Cardiac septum (tissue), 1 donor: Measurements from ENCODE around the gene TBCB. TPM values are rescaled to one million over a fixed set of nuclear protein-coding genes. Genes with fewer than 3 reads are reported as not detected.
"Not testable (repeated sequence)": the region's sequence is repeated elsewhere in the genome, so short reads cannot be mapped to it uniquely, and the experiment has no call there.

ENCODE experiments used
- DNase-seq: peaks from one replicate; pipeline ENCODE4 v3.0.0-alpha.2; 2020; ENCODE audit warnings: low spot score
- intact Hi-C: fragments of 100-400 bp; cut with DNase I; formaldehyde crosslinking; loops from one replicate; pipeline ENCODE4 v1.14.0; 2022
- long read RNA-seq: library from polyadenylated mRNA; unstranded; transcript quantifications from one replicate; pipeline ENCODE4 v2.0.0, GENCODE V29; 2021
- total RNA-seq: library from RNA; stranded (reverse); fragmentation: NEBNext Ultra II Directional; extraction: Animal tissue kit (Norgen Biotek cat#: 25700); gene quantifications from one replicate; pipeline ENCODE4 v1.2.1, GENCODE V29; 2021
- donor health status: DM: no; HTN: no; CAD: no.

The TBCB gene, protein sequence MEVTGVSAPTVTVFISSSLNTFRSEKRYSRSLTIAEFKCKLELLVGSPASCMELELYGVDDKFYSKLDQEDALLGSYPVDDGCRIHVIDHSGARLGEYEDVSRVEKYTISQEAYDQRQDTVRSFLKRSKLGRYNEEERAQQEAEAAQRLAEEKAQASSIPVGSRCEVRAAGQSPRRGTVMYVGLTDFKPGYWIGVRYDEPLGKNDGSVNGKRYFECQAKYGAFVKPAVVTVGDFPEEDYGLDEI
- 142 TPM for total RNA-seq
- long read RNA-seq, transcript TBCB-201 (6 exons, 1,473 nt) = major isoform, 137 of 155 reads
- long read RNA-seq, partial matches to known transcripts = 3 of 155 reads
- long read RNA-seq, other reads (novel, unspliced or antisense) = 13 of 155 reads

DNA sequence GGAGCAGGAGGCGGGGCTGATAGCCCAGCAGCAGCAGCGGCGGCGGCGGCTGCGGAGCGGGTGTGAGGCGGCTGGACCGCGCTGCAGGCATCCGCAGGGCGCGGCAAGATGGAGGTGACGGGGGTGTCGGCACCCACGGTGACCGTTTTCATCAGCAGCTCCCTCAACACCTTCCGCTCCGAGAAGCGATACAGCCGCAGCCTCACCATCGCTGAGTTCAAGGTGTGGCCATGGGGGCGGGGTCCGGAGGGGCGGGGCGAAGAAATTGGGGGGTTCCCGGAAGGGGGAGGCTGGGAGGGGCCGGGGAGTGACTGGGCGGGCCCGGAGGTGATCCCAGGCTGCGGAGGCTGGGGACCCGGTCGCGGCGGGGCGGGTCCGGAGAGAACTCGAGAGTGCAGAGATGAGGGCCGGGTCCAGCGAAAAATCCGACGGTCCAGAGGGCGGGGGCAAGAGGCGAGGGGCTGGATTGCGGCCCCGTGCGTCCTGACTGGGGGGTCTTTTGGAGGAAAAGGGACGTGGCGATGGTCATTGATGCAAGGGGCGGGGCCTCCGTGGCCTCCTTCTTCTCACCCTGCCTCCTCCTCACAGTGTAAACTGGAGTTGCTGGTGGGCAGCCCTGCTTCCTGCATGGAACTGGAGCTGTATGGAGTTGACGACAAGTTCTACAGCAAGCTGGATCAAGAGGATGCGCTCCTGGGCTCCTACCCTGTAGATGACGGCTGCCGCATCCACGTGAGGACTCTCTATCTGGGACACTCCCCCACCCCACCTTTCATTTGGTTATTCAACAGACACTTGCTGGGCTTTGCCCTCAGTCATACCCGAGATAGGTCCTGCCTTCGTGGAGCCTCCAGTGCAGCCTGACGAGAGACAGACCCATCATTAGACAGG lies at the start of gene TBCB:
Gene TBCB (plus strand): TSS at position 16 of the 891 bp plus-strand sequence. CDS start 93 bp downstream, at position 109.
- intact Hi-C loops = loop anchor here (2.0 kb wide), 1 partner anchor 61 kb away; the partner anchor contains the start of genes THAP8 and WDR62

DNA sequence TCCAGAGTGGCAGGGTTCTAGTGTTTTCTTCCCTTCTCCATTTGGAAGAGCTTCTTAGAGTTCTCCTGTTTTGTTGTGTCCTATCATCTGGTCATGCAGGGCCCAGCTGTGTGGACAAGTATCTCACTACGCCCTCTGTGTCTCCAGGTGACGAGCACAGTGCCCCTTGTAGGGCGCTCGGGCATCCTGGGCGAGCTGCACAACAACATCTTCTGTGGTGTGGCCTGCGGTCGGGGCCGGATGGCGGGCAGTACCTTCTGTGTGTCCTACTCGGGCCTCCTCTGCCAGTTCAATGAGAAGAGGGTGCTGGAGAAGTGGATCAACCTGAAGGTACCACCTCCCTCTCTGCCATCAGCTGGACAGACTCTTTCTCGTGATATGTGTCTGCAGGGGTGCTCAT lies 47.6 kb upstream of the TBCB start:
- intact Hi-C loops = no loop called here

More for the DNA sequence above, at the start of gene TBCB:
- peak; percentile 93 for DNase-seq

DNA sequence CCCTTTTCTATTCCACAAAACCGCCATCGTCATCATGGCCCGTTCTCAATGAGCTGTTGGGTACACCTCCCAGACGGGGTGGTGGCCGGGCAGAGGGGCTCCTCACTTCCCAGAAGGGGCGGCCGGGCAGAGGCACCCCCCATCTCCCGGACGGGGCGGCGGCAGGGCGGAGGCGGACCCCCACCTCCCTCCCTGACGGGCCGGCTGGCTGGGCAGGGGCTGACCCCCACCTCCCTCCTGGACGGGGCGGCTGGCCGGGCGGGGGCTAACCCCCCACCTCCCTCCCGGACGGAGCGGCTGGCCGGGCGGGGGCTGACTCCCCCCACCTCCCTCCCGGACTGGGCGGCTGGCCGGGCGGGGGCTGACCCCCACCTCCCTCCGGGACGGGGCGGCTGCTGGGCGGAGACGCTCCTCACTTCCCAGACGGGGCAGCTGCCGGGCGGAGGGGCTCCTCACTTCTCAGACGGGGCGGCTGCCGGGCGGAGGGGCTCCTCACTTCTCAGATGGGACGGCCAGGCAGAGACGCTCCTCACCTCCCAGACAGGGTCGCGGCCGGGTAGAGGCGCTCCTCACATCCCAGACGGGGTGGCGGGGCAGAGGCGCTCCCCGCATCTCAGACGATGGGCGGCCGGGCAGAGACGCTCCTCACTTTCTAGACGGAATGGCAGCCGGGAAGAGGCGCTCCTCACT lies 46.3 kb upstream of the TBCB start:
- DNase-seq, intact Hi-C loops: not testable (repeated sequence)

More for the DNA sequence above, 47.6 kb upstream of the TBCB start:
- DNase-seq = no peak

DNA sequence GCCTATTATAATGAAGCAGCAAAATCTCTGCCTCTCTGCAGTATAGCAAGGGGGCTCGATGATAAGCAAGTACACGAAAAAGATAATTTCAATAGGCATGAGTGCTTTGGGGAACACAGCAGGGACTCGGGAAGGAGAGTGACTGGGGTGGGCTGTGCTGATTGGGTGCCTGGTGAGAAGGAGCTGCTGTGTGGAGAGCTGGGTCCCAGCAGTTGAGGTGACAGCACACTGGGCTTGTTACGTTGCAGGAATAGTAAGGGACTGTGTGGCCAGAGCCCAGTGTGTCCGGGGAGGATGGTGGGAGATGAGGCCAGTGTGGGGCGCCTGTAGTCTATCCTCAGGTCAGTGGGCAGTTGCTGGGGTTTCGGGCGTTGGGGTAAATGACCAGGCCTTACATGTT lies 43.2 kb upstream of the TBCB start:
- DNase-seq = no peak
- intact Hi-C loops = no loop called here

DNA sequence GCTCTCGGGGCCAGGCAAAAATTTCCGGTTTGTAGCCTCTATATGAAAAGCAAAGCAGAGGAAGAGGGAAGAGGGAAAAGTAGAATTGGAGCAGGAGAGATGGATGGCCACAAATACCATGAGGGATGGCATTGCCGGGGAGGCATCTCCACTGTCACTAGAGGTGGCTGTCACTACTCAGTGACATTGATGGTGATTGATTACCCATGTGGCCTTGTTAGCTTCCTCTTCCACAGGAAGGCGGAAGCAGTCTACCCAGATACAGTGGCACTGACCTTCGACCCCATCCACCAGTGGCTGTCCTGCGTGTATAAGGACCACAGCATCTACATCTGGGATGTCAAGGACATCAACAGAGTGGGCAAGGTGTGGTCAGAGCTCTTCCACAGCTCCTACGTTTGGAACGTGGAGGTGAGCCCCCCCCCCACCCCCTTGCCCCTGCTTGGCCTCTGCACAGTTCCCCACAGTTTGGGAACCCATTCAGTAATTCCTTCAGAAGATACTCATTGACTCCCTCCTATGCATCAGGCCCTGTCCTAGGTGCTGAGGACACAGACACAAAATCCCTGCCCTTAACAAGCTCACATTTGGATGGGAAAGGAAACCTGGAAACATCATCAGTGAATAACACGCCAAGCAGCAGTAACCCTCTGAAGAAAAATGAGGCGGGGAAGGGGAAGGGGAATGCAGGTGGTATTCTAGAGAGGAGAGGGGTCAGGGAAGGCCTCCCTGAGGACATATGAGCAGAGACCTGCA lies 42.0 kb upstream of the TBCB start:
- intact Hi-C loops = no loop called here
- DNase-seq = no peak

DNA sequence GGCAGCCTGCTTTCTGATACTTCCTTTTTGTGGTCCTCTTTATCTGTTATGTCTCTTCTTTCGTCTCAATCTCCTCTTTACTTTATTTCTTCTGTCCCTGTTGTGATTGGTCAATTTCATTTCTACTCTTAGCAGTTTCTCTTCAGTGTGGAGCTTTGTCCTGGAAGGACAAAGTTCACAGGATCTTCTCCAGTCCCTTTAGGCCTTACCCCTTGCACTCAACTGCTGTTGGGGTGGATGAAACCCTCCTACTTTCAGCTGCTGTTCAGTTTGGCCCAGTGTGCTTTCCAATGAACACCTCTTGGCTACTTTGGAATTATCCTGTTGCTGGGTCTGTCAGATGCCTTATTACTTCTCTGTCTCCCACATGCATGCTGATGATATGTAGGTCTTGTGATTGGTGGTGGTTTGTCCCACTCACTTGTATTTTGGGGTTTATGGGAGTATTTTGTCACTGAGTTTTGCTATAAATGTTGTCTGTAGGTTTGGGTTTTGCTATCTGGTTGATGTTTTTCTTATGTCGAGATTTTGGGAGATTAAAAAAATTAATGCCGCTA lies 35.8 kb upstream of the TBCB start:
- intact Hi-C loops = no loop called here
- DNase-seq = no peak

DNA sequence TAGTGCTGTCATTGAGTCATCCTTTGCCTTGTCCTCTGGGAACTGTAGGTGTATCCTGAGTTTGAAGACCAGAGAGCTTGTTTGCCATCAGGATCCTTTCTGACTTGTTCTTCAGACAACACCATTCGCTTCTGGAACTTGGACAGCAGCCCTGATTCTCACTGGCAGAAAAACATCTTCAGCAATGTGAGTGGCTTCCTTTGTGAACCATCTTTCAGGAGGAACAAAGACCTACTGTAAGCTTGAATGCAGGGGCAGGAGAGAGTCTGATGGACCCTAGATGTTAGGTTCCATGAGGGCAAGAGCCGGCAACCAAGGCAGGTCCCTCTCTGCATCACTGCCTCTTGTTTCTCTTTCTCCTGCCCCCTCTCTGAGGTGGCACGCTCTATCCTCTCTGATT lies 33.9 kb upstream of the TBCB start:
- intact Hi-C loops = no loop called here

DNA sequence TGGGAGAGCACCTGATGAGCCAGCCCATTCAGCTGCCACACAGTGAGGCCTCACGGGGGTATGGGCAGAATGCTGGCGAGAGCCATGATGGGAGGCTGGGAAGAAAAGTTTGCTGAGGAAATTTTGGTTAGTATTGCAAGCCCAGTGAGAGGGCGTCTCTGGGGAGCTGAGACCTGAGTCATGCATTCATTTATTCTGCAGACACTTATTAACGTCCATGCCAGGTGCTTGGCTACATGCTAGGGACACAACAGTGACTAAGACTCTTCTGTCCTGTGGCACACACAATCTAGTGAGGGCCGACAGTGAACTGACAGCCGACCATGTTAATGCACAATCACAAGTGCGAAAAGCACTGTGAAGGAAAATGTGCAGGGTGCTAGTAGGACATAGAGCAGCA lies 33.4 kb upstream of the TBCB start:
- intact Hi-C loops = no loop called here
- DNase-seq = no peak

More for the DNA sequence above, 33.9 kb upstream of the TBCB start:
- no peak for DNase-seq

DNA sequence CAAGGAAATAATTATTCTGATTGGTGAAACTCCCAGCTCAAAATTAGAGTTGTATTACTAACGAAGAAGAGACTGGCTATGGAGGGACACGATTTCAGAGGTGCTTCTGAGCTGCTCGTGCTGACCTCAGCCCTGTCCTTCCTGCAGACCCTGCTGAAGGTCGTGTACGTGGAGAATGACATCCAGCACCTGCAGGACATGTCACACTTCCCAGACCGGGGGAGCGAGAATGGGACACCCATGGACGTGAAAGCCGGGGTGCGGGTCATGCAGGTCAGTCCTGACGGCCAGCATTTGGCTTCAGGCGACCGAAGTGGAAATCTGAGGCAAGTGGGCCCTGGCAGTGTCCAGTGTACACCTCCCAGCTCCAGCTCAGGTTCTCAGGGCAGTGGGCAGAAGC lies 32.4 kb upstream of the TBCB start:
- DNase-seq = no peak
- intact Hi-C loops = no loop called here

DNA sequence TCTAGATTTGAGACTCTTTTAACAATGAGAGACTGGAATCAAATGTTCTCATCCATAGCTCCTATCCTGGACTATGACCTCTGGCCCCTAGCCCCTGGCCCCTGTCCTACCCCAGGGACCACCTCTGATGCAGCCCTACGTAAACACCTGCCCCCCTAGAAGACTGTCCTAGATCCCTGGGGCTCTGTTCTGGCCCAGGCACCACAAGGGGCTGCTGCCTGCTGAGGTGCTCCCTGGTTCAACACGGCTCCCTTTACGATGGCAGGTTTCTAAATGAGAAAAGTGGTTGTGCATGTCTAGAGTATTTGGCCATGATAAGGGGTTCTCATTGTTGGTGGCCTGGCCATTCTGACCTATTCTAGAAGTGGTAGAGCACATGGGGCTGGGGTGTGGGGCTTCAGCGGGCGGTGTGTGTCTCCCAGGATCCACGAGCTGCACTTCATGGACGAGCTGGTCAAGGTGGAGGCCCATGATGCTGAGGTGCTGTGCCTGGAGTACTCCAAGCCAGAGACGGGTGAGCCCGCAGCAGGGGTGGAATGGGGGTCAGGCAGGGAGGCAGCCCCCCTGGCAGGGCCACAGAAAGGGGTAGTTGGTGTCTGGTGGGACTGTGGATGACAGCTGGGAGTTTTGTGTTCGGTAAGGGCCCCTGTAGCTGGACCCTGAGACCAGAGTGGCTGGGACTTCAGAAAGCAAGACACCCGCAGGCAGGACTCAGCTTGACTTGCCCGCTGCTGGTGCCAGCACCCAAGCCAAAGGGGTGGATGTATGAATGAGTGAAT lies 30.8 kb upstream of the TBCB start:
- intact Hi-C loops = no loop called here

DNA sequence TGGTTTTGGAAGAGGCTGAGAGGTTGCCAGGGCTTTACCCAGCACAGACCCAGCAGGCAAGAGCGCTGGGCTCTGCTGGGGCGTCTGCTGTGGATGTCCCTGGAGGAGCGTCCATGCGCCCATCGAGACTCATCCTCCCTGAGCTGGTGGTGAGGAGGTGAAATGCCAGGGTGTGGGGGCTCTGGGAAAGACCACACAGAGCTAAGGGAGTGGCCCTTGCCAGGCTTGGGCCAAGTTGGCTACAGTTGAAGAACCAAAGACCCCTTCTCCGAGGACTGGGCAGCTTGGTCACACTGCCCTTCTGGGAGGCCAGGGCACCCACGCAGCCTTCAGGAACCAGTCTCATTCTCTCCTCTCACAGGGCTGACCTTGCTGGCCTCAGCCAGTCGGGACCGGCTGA lies 28.9 kb upstream of the TBCB start:
- intact Hi-C loops = no loop called here
- no peak for DNase-seq

More for the DNA sequence above, 30.8 kb upstream of the TBCB start:
- DNase-seq = no peak

DNA sequence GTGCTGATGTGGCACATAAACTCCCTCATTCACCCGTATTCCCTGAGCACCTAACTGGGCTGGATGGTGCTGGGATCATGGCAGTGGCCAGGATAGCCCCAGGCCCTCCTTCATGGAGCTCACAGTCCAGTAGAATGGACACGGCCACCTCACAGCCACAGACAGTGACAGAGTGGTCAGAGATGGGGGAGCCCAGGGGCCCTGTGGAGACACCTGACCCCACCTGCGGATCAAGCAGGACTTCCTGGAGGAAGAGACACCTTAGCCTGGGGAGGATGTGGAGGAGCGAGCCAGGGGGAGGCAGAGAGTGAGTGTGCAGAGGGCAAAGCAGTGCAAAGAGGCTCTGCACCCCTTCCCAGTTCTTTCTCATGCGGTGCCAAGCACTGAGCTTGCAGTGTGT lies 25.4 kb upstream of the TBCB start:
- no peak for DNase-seq
- intact Hi-C loops = no loop called here

DNA sequence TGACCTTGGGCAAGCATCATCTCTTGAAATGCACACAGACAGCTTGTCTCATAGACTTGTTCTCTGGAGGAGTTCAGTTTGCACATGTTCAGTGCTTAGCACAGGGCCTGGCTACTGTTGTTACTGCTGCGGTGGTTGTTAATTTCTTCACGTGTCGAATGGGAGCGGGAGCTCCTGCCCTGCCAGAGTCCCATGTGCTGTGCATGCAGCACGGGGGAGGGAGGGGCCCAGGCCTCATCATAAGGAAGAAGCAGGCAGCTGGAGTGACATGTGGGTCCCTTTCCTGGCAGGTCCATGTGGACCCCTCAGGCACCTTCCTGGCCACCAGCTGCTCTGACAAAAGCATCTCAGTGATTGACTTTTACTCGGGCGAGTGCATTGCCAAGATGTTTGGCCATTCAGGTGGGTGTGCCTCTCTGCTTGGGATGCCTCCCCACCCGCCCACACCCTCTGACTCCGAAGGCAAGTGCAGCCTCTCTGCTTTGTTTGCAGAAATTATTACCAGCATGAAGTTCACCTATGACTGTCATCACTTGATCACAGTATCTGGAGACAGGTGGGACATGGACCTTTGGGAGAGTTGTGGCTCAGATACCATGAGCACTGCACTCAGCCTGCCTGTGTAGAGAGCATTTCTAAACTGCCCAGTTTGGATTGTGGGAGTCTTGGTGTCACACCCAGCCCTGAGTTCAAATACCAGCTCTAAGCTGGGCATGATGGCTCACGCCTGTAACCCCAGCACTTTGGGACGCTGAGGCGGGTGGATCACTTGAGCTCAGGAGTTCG lies 24.2 kb upstream of the TBCB start:
- no peak for DNase-seq
- intact Hi-C loops = no loop called here

DNA sequence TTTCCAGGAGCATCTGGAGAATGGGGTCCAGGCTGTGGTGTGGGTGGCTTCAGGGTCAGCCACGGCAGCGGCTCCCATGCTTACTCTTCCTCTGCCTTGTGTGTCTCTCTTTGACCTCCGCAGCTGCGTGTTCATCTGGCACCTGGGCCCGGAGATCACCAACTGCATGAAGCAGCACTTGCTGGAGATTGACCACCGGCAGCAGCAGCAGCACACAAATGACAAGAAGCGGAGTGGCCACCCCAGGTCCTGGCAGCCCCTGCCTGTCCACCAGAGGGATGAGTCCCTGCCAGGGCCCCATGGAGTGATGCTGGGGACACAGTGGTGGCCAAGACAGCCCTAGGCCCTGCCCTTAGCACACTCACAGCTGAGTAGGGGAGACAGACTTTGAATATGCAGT lies 22.7 kb upstream of the TBCB start:
- DNase-seq = no peak
- intact Hi-C loops = no loop called here

DNA sequence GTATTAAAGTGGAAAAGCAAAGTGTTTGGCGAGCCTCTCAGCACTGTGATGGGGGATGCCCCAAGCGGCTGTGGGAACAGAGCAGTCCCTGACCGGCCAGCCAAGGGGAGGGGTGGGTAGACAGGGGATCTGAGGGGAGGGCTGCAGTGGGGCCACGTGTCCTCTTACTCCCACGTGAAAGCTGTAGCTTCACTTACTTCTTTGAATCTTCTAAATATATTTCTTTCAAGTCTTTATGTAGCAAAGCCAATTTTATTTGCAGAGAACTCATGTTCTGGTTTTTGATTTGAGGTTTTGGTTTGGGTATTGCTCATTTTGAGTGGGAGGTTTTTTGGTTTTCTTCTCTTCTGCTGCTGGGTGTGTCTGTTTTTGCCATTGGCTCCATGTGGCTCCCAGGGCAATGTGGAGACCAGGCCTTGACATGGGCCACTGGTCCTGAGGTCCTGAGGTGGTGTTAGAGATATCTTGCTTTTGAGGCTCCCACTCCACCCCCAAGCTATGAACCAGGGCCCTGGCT lies 22.1 kb upstream of the TBCB start:
- intact Hi-C loops = no loop called here
- DNase-seq = no peak

DNA sequence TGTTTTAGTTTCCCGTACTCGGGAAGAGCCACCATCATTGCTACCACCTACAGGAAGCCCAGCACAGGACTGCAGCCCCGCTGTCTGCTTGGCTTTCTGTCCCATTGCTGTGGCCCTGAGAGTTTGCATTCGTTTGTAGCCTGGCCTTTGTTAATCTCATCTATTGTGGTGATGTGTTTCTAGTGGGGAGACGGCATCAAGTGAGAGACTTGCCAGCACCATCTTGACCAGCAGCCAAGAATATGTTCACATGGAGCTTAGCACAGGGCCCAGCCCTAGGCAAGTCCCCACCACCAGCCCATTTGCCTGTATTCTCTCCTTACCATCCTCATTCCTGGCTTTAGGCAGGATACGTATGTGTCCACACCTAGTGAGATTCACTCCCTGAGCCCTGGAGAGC lies 21.6 kb upstream of the TBCB start:
- no peak for DNase-seq
- intact Hi-C loops = no loop called here

DNA sequence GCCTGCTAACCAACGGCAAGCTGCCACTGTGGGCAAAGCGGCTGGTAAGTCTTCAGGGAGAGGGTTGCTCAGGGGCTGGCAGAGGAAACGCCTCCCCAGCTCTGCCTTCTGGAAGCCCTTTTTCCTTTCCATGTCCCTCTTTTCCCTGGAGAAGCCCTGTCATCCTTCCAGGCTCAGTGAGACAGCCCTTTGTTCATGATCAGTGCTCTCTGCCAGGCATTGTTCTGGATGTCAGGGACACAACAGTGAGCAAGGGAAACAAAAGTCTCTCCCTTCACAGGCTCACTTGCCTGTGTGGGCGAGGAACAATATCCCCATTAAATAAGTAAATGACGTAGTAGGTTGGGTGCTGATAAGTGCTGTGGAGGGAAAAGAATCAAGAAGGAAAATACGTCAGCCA lies 18.2 kb upstream of the TBCB start:
- no peak for DNase-seq
- intact Hi-C loops = no loop called here
